Stimulated activated CD4-positive, alpha-beta T cell treated with anti-CD3 and anti-CD28 coated beads, Interleukin-2, amount 100 ng/mL, for 4 hours (primary cell): ENCODE measurements around the gene MEGF11.

Experiments
- DNase-seq: peaks from one replicate; pipeline ENCODE4 v3.0.0-alpha.2; 2020; ENCODE audit warnings: low read depth

Gene MEGF11

DNA sequence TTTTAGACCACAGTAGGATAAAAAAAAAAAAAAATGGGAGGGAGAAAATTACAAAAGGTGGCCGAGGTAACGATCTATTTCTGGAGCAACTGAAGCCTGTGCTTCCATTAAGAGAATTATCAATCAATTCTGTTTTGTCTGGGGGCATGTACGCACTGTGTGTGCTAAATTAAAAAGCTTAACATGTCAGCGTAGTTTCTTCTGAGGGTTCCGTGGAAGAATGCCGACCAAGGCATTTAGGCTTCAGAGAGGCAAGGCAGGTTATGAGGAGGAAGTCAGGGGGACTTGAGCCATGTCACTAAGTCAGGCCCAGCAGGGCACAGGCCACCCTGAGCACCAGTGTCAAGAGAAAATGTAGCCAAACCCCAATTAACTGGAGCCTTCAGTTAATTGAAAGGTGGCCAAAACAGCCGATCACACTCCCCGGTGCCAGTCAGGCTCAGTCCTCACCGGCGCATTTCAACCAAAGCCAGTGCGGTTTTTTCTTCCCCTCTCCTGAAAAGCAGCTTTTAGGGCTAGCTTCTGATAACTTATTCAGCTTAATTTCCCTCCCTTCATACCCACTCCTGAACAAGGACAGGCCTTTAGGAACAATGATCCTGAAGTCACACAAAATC lies 113.9 kb downstream of the MEGF11 start:
- no peak for DNase-seq

DNA sequence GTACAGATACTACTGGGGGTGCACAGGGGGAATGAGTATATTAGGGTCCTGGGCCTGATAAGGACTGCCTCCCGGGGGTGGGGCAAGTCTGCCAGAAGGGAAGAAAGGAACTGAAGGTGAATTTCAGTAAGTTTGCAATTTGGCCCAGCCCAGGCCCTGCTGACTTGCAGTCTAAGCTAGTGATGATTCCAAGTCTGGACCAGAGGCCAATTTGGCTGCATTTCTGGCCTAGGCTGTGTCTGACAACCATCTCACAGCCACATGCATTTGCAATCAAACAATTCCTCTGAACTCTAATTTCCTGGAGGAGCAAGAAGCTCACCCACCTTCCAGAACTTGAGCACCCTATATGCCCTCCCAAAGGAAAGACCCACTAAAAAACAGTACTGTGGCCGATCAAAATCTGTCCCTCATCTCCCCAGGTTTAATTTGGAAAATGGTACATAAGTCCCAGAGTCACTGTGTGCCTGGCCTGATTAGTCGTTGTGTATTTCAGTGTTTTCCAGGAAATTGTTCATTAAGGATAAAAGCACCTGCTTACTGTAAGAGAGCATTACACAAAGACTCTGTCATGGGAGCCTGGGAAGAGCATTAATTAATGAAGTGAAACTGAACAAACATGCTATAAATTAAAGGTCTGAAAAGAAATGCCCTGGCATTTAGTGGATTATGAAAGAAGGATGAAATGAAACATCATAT lies 114.5 kb downstream of the MEGF11 start:
- no peak for DNase-seq

DNA sequence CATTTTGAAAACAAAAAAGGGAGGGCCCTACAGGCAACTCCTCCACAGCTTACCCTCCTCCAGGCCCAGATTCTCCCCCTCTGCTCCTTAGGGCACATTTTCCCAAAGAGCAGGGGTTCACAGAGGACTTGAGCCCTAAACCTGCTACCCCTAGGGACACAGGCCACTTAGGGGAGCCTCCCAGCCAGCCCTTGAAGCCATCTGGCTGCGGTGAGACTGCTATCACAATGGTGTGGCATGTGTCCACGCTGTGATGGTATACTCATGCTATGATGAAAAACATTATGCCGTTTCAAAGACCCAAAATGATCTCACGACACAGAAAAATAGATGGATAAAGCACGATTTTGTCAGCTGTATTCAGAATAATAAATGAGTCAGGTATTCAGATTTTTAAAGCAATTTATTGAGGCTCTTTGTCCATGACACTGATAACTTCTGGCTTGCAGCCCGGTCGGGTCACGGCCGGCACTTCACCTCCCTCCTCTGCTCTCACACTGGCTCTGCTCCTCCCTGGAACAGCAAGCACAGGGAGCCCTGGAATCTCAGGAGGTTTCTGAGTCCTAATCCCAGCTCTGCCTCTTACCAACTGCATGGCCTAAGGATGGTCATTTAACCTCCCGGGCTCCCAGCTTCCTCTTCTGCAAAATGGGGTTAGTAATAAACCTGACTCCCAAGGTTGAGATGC lies 115.3 kb downstream of the MEGF11 start:
- no peak for DNase-seq

- no peak for DNase-seq
These were observed 116.6 kb downstream of the MEGF11 start for GRCh38 chr15:66136948-66137347.

DNA sequence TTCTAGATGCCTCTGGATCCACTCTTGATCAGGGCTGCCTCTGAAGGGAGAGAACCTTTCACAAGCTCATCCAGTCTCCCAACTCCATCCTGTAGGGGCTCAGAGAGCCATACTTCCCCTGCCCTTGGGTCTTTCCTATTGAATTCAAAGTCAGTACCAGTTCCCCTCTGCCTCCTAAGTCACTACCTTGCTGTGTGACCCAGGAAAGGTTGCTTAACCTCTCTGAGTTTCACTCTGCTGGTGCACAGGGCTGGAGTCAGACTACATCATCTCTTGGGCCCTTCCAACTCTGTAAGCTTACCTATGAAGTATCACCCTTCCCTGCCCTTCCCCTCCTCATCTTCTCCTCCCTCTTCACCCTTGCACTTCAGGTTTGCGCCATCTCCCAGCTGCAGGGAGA lies 117.9 kb downstream of the MEGF11 start:
- no peak for DNase-seq

GRCh38 chr15:66134284-66134683 lies 119.3 kb downstream of the MEGF11 start:
- no peak for DNase-seq

DNA sequence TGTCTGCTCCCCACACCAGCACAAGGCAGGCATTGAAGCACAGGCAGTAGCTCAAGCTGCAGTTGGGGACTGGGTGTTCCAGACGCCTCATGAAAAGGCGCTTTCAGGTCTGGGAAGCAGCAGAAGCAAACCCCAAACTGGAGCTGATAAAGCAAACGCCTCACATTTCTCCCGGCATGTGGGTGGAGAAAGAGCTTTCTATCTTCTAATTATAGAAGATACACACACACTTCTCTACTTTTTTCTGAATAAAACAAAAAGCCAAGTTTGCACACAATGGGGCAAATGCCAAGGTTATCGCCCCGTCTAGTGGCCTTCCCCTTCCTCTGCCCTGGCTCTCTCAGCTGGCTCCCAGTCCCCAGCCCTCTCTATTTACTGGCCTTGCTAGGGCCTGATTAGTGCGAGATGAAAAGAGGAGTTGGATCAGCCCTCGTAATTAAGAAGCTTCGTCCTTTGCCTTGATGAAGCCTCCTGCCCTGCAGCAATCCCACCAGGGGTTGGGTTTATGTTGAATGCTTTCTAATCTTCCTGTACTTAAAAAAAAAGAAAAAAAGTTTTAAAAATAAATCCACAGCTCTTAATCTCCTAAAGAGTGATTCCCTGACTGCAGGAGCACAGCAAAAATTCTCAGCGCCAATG lies 120.2 kb downstream of the MEGF11 start:
- no peak for DNase-seq

- no peak for DNase-seq
These were observed 121.2 kb downstream of the MEGF11 start for GRCh38 chr15:66132251-66132816.

DNA sequence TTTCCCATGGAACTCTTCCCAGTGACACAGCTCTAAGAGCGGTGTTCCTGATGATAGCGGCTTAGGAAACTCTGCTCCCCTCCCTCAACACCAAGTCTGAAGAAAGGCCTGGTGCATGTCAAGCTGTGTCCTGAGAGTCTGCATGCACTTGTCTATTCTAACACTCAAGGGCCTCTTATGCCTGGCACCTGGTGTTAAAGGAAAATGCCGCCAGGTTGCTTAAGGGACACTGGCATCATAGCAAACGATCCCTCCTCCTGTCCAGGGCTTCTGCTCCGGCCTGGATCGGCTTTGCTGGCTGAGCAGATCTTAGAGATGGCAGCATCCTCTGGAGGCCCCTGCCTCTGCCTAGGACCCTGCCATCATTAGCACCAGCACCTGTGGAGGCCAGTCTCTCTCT lies 121.7 kb downstream of the MEGF11 start:
- no peak for DNase-seq

DNA sequence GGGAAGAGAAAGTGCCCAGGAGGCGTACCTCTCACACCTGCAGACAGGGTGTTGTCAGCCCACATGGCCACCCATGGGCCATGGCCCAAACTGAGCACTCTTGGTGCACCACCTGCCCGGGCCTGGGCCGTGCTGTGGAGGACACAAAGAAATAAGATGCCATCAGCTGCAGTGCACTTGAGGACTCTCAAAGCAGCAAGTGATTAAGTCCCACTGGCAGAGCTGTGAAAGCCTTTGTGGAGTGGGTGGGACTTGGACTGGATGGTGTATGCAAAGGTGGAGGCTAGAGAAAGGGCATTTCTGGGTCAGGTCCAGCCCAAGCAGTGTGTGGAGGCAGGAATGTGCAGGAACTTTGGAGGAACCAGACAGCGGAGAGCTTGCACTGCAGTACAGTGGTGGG lies 122.3 kb downstream of the MEGF11 start:
- DNase-seq: no peak

GRCh38 chr15:66130496-66131034 lies 123.0 kb downstream of the MEGF11 start:
- no peak for DNase-seq

DNA sequence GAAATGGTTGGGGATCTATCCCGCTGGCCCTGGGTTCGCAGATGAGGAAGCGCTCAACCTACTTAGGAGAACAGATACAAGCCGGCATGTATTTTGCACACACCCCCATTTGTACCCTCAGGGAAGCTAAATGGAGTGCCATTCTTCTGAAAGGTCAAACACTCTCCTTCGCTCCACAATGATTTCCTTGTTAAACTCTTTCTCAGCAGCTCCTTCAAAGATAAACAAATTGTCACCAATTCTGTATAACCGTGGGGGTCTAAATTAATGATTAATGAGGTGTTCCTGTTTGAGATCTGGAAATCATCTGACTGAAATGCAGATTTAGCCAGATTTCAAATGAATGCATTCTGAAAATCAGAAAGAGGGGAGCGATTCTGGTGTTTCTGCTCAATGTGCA lies 124.0 kb downstream of the MEGF11 start:
- DNase-seq: no peak

DNA sequence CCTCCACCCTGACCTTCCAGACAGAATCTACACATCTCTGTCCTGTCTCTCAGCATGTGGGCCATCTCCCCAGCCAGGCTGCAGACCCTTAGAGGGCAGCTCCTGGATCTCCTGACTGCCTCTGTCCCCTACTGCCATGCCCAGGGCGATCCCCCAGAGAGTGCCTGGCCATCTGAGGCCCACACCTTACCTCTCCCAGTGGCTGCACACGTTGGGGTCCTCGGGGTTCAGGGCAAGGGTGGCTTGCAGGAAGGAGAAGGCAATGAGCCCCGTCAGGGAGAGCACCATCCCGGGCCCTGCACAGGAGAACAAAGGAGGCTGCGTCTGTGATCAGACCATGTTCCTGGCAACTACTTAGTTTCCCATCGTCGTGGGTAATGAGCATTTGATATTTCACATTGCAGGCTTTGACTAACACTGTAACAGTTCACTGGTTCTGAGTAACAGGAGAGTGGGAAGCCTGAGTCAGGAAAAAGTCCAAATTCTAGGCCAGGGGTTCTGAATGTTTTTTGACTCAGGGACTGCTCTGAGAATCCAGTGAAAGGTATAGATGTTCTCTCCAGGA lies 125.4 kb downstream of the MEGF11 start:
- no peak for DNase-seq

DNA sequence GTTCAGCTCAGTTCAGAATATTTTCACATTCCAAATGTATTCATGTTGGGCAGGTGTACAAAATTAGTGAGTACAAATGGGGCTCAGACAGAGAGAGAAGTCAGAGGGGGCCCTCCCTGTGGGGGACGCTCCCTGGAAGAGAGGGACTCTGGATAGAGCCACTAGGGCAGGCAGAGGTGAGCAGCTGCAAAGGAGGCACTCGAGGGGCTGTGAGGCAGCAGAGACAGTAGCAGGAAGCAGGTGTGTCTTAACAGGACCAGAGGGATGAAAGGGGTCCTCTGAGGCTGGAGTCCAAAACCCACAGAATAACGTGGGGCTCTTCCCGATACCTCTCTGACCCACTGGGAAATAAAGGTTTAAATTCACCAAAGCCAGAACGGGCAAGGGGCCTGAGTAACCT lies 127.1 kb downstream of the MEGF11 start:
- no peak for DNase-seq

- no peak for DNase-seq
These were observed 127.5 kb downstream of the MEGF11 start for GRCh38 chr15:66126031-66126441.

DNA sequence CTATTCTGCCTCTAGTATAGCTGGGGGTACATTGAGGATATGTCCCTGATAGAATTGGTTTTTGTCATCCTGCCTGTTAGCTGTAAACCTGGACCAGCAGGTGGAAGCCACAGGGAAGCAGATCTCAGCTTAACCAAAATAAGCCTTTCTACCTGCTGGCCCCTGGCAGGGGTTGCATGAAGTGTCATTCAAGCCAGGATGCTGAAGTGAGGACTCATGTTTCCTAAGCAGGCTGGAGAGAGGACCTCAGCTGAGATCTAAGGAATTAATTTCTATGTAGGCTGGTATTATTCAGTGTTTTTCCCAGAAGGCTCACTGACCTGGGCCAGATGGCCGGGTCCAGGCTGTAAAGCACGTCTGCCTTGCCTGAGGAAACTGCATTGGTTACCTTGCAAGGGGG lies 128.9 kb downstream of the MEGF11 start:
- DNase-seq: no peak

- DNase-seq: no peak
These were observed 129.8 kb downstream of the MEGF11 start for GRCh38 chr15:66123799-66124198.

DNA sequence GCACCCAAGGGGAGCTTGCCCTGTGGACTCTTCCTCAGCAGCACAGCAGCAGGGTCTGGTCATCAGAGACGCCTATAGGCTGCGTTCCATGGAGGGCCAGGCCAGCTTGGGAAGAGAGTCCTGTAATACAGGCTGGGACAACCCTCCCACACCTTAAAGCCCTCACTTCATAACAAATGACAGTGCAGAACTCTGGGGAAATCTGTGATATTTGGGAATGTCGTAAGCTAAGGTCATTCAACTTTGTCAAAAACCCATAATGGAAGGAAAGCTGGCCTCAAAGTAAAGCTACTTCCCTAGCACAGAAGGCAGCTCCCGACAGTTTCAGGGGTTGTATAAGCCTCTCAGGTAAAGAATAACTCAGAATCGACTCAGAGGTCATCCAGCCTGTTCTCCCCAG lies 133.1 kb downstream of the MEGF11 start:
- DNase-seq: no peak

DNA sequence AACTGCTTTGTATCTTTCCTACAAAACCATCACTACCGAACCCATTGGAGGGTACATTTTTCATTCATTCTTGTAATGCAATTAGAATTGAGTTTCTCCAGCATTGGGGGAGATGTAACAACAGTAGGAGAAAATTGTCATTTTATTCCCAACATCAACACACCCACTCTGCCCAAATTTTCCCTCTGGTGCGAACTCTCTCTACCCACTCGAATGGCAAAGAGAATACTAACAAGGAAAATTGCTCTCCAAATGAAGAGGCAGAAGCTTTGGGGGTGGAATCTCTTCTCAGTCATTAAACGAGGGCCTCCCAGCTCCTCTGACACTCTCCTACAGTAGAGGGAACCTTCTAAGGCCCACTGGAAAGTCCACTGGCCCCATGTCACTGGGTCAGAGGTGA lies 135.7 kb downstream of the MEGF11 start:
- DNase-seq: no peak

DNA sequence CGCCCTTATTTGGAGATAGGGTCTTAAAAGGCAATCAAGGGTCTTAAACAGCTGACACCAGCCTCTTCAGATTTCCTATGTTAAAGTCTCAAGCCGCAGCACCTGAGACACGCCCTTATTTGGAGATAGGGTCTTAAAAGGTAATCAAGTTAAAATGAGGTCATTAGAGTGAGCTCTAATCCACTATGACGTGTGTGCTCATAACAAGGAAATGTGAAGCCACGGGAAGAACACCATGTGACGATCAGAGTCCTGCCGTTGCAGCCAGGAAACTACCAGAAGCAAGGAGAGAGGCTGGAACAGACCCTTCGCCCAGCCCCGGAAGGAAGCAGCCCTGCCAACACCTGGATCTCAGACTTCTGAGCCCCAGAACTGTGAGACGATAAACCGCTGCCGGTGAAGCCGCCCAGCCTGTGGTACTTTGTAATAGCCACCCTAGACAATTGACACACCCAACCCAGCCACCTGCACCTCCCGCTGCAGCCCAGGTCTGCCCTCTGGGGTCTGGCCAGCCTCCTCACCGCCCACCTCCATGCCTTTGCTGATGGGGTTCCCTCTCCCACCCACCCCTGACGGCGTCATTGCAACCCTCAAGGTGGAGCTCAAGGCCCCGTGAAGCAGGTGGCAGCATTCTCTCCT lies 137.9 kb downstream of the MEGF11 start:
- no peak for DNase-seq

DNA sequence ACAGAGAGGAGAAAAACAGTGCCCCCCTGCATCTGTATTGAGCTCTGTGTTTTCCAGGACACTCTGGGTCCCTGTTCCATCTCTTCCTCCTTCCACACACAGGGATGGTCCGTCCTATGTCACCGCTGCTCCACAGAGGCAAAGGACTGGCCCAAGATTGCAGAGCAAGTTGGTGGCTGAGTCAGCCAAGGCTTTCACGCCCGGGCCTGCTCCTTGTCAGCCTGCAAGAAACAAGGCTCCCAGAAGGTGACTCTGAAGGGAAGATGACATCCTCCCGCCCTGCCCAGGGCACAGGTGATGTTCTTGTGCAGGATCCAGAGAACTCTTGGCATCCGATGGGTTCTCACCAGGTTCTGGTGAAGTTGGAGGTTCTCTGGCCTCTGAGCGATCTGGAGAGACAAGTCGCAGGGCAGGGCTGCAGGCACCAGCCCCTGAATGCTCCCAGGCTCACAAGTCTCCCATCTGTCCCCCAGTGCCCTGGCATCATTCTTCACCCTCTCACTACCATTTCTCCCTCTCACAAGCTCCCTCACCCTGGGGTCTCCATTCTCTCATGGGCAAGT lies 138.6 kb downstream of the MEGF11 start:
- no peak for DNase-seq
